ENCODE data around the gene SLC39A11. TPM values are rescaled to one million over a fixed set of nuclear protein-coding genes. Genes with fewer than 3 reads are reported as not detected.

Gene SLC39A11
- total and polyA plus RNA-seq, 2 of the 13 experiments (the other 11 are each of a cell fraction or from before 2014, with no cell fraction given): 17.2 to 31.5 TPM

DNA sequence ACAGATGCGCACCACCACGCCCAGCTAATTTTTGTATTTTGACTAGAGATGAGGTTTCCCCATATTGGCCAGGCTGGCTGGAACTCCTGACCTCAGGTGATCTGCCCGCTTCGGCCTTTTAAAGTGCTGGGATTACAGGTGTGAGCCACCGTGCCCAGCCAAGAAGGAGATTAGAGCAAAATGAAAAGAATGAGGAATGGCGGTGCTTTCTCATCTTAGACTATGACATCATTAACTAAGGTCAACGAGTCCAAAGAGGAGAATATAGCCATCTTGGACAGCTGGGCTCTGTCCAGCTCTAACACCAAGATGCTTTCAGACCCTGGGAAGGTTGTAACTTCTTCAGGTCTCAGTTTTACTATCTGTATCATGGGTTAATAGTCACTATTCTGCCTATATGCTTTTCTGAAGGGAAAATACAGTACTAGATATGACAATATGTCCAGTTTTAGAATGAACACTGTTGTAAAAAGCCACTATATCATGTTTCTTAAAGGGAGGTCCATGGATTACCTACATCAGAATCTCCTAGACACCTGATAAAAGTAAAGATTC lies 76.7 kb downstream of the SLC39A11 start:
- DNase-seq (ENCODE audit: low spot score) (no peak), ATAC-seq (no peak), FAIRE-seq (no peak)
- Histone ChIP-seq H3K79me2 (ENCODE audit: insufficient read depth, low read length) (no peaks in the 10 kb centered on the region), H3K4me3 (replicated peaks in 1 of 3; ENCODE audit: insufficient read depth in 1 of 3, low read depth in 2 of 3, low read length in 3 of 3) (no peak overlapping the region), H3K4me1 (ENCODE audit: insufficient read depth, low read length) (peaks cover 8% of the 10 kb centered on the region), H3K9me3 (ENCODE audit: low read length) (peaks cover 4% of the 10 kb centered on the region; the same call in 1 of the 2 replicates), H3K4me2 (ENCODE audit: low read depth, low read length) (no peak overlapping the region), H3K9ac (ENCODE audit: insufficient read depth, low read depth, low read length) (no peak overlapping the region), H3K27ac (ENCODE audit: extremely low read length, insufficient read depth, low read length) (no peak overlapping the region), H2AFZ (ENCODE audit: low read length) (no peak overlapping the region), H4K20me1 (ENCODE audit: insufficient read depth, low read length) (no peaks in the 10 kb centered on the region), H3K36me3 (replicated peaks in 1 of 2; ENCODE audit: control insufficient read depth in 1 of 2, insufficient read depth in 2 of 2, low read length in 2 of 2) (no peaks in the 10 kb centered on the region), H3K27me3 (ENCODE audit: control insufficient read depth in 1 of 2, insufficient read depth in 2 of 2, low read length in 2 of 2) (no peaks in the 10 kb centered on the region)
- WGBS (ENCODE audit: low lambda C conversion rate): 89% methylated on average over 7 of the region's 7 CpGs
- TF ChIP-seq SMC3 (IDR thresholded peaks at IDR 0.05; ENCODE audit: low read length): no peak
- TF ChIP-seq, protein P1, sequence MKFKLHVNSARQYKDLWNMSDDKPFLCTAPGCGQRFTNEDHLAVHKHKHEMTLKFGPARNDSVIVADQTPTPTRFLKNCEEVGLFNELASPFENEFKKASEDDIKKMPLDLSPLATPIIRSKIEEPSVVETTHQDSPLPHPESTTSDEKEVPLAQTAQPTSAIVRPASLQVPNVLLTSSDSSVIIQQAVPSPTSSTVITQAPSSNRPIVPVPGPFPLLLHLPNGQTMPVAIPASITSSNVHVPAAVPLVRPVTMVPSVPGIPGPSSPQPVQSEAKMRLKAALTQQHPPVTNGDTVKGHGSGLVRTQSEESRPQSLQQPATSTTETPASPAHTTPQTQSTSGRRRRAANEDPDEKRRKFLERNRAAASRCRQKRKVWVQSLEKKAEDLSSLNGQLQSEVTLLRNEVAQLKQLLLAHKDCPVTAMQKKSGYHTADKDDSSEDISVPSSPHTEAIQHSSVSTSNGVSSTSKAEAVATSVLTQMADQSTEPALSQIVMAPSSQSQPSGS (CRISPR knock-in tag; IDR thresholded peaks at IDR 0.05): no peak
- peak; percentile 69 for TF ChIP-seq ZNF629 (CRISPR knock-in tag; conservative IDR thresholded peaks at IDR 0.05)
- TF ChIP-seq ERF (CRISPR knock-in tag; IDR thresholded peaks at IDR 0.05): no peak
- TF ChIP-seq ATF7 (IDR thresholded peaks at IDR 0.05): peak; percentile 87
- no peak for TF ChIP-seq ATF7 (CRISPR knock-in tag; IDR thresholded peaks at IDR 0.05)
- BruUV-seq (replicated peaks): no TSS peak
- in situ Hi-C loops (cut with HindIII; ENCODE audit: extremely low pct_ligation_motif_present, low pct_unique_long_range_greater_than_20kb) (no loop called here), intact Hi-C loops (cut with micrococcal nuclease; ENCODE audit: unreplicated experiment) (loop anchor here (10.0 kb wide), 1 partner anchor 139 kb away; no protein-coding TSS in a partner anchor)
- POLR2A ChIA-PET: no interaction called here
- CTCF ChIA-PET (ENCODE audit: low intra/inter-chr PET ratio, low total read pairs): no interaction called here

Data from HepG2 (cell line).